ENCODE results near the gene SLC25A18.
"Not testable (repeated sequence)": the region's sequence is repeated elsewhere in the genome, so short reads cannot be mapped to it uniquely, and the experiment has no call there.

Gene SLC25A18

GRCh38 chr22:17606496-17606895, 43.2 kb downstream of the SLC25A18 start:
- DNase-seq (ENCODE audit: low read depth in 2 of 2), result no peak

- no peak for DNase-seq (ENCODE audit: low read depth in 2 of 2)
Measured at GRCh38 chr22:17607891-17608521, 44.7 kb downstream of the SLC25A18 start.

GRCh38 chr22:17612057-17612456, 48.8 kb downstream of the SLC25A18 start:
- no peak for DNase-seq (ENCODE audit: low read depth in 2 of 2)

- DNase-seq (ENCODE audit: low read depth in 2 of 2), result no peak
Measured at GRCh38 chr22:17613280-17613679, 50.0 kb downstream of the SLC25A18 start.

DNA sequence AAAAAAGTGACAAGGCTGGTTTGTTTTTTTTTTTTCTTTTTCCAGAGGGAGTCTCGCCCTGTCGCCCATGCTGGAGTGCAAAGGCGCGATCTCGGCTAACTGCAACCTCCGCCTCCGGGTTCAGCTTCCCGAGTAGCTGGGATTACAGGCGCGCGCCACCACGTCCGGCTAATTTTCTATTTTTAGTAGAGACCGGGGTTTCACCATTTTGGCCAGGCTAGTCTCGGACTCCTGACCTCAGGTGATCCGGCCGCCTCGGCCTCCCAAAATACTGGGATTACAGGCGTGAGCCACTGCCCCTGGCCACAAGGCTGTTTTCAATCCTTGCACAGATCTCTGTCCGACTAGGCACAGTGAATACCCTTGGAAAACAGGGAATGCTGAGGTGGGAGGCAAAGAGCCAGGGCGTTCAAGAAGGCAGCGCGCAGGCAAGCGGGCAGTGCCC, 64.7 kb downstream of the SLC25A18 start:
- no peak for DNase-seq (ENCODE audit: low read depth in 2 of 2)

DNA sequence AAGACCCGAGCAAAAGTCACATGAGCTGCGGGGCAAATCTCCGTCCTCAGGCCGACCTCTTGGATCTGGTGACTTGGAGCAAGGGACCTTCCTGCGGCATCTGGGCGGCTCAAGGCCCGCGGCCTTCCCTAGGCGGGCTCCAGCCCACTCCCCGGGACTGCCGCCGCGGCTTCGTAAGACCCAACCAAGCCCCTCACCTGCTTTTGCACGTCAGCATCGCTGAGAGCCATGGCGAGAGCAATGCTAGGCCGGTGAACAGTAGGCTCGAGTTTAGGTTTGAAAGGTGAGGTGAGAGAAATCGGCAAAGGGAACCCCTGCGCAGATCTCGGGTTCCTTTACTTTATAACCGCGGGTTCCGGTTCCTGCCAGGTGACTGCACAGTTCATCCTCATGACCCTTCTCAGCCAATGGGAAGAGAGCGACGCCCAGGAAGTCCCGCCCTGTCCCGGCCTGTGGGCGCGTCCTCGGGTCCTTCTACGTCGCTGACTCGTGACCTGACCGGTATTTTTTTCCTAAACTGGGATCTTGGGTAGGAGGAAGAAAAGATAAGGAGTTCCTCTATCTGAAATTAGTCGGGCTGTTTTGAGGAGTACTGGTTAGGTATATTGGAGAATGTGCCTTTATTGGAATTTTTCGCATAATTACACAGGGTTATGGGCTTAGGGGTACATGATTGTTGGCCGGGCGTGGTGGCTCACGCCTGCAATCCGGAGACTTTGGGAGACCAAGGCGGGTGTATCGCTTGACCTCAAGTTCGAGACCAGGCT, 65.3 kb downstream of the SLC25A18 start, which contains the start of gene ATP6V1E1:
Gene ATP6V1E1 (minus strand): TSS at position 344 of the 767 bp plus-strand sequence. CDS start 114 bp downstream, at position 230.
- peak; percentile 84 to 90 for DNase-seq (ENCODE audit: low read depth in 2 of 2)

DNA sequence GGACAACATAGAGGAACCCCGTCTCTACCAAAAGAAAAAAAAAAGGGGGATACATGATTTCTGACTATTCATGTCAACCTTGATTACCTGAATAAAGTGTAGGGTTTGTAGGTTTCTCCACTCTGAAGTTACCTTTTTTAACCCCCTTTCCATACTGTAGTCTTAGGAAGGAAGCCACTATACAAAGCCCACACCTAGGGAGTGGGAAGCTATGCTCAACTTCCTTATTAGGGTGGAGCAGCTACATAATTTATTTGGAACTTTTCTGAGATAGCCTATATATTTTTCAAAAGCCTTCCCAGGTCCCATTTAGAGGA, 65.8 kb downstream of the SLC25A18 start:
- no peak for DNase-seq (ENCODE audit: low read depth in 2 of 2)

DNA sequence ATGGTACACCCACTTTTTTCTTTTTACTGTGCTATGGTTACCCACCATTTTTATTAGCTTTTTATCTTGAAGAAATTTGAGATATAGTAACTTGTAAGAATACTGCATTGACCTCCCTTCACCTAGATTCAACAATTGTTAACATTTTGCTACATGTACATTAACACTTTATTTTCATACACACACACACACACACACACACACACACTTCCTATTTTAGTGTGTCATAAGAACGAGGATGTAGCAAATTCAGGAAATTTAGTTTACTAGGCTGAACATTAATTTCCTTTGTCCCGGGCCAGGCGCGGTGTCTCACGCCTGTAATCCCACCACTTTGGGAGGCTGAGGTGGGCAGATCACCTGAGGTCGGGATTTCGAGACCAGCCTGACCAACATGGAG, 66.3 kb downstream of the SLC25A18 start:
- no peak for DNase-seq (ENCODE audit: low read depth in 2 of 2)

GRCh38 chr22:17631076-17631565, 67.8 kb downstream of the SLC25A18 start:
- no peak for DNase-seq (ENCODE audit: low read depth in 2 of 2)

DNA sequence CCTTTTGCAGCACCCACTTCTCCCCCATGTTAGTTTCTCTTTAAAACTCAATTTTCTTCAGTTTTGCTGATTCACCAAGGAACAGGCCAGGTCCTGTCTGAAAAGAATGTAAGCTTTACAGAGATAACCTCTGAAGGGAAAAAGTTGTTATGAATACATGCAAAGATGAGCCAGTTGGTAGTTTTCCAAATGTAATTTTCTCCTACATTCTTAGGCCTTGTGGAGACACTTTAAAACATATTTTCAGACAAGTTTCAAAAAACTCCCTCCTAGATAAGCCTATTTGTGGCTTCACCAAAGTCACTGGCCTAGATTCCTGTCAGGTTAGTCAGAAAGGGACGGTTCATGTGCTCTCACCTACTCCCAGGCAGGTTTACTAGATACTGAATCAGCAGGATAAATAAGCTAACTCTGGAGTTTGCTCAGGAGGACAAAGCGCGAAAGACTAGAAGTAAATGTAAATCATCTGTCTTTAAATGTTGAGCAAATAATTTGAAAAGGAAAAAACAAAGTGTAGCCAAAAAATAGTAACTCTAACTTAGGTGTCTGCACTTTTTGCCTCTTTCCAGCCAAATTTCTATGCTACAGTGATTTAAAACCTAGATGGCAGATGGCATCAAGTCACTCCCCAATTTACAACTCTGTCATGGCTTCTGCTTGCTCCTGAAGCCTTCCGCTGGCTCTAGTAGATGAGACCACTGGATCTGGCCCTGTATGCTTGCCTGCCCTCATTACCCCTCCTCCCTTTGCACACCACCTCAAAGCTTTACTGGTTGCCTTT, 70.1 kb downstream of the SLC25A18 start:
- DNase-seq (ENCODE audit: low read depth in 2 of 2), result no peak

DNA sequence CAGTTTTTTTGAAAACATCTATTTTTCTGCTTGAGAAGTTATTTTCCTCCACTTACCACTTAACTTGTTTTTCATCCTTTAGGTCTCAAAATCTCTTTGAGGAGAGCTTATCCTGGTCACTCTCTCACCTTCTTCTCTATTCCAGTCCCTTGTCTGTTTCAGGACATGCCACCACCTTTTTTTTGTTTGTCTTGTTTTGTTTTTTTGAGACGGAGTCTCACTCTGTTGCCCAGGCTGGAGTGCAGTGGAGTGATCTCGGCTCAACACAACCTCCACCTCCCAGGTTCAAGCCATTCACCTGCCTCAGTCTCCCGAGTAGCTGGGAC, 70.7 kb downstream of the SLC25A18 start:
- no peak for DNase-seq (ENCODE audit: low read depth in 2 of 2)

- DNase-seq (ENCODE audit: low read depth in 2 of 2), result no peak
Measured at GRCh38 chr22:17634696-17635095, 71.4 kb downstream of the SLC25A18 start.

GRCh38 chr22:17636850-17637249, 73.6 kb downstream of the SLC25A18 start:
- not testable (repeated sequence) for DNase-seq (ENCODE audit: low read depth in 2 of 2)

DNA sequence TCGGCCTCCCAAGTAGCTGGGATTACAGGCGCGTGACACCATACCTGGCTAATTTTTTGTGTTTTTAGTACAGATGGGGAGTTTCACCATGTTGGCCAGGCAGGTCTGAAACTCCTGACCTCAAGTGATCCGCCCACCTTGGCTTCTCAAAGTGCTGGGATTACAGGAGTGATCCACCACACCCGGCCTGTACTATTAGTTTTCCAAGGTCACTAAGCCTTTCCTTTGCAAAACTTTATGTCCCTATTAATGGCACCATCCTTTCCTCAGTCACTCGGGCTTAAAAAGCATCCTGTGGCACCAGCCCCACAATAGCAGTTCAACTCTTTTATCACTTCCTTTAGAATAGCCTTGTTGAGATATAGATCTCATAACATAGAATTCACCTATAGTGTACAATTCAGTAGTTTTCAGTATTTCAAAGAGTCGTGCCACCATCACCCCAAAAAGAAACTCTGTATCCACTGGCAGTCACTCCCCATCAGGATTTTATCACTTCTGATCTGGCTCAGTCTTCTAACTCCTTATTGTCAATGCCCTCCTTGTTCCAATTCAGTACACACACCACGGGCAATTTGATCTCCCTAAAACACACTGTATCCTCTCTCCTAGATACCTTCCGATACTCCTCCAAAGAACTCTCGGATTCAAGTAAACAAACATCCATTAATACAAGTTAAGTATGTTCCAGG, 74.3 kb downstream of the SLC25A18 start:
- no peak for DNase-seq (ENCODE audit: low read depth in 2 of 2)

- DNase-seq (ENCODE audit: low read depth in 2 of 2), result no peak
Measured at GRCh38 chr22:17638182-17638431, 74.8 kb downstream of the SLC25A18 start.

- DNase-seq (ENCODE audit: low read depth in 2 of 2), result peak; percentile 78 to 87
Measured at GRCh38 chr22:17638432-17639246, 75.3 kb downstream of the SLC25A18 start, which contains the start of gene BCL2L13. Gene BCL2L13, plus strand, starts transcription at chr22:17638757. Its CDS starts 16,955 bp downstream, at chr22:17655712.

GRCh38 chr22:17639247-17639741, 76.0 kb downstream of the SLC25A18 start:
- DNase-seq (ENCODE audit: low read depth in 2 of 2), result no peak

All from stimulated activated CD4-positive, alpha-beta T cell treated with anti-CD3 and anti-CD28 coated beads, Interleukin-15, amount 100 ng/mL, for 48 hours (primary cell).